Activated naive CD4-positive, alpha-beta T cell treated with Interleukin-2 at 50 U/mL for 16 hours (primary cell): ENCODE data around the gene ATP13A1.

ENCODE experiments used
- DNase-seq: peaks from one replicate; pipeline ENCODE4 v3.0.0-alpha.2; 2020

ATP13A1 gene

DNA sequence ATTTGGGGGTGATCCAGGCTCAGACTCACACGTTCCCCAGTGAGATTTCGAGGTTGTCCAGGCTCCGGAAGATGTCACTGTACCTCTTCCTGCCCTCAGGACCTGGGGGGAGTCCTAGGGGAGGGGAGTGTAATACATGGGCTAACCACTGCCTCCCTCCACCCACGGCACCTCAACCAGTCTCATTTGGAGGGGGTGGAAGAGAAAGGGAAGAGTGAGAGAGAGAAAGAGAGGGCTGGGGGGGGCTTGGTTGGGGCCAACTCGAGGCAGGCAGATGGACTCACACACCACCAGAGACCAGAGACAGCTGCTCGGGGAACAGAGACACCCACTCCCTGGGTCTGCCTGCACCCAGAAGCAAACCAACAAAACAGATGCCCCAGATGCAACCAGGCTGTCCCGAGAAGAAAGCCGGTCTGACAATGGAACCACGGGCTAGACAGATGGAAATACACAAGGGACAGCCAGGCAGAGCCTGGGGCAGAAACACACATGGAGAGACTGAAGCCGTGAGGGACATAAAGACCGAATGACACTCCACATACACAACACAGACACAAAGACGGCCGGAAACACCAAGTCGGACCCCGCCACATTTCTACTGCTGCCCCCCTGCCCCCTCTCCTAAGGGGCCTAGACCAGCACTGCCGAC is 20.8 kb downstream of the ATP13A1 start:
- DNase-seq = peak; percentile 60

DNA sequence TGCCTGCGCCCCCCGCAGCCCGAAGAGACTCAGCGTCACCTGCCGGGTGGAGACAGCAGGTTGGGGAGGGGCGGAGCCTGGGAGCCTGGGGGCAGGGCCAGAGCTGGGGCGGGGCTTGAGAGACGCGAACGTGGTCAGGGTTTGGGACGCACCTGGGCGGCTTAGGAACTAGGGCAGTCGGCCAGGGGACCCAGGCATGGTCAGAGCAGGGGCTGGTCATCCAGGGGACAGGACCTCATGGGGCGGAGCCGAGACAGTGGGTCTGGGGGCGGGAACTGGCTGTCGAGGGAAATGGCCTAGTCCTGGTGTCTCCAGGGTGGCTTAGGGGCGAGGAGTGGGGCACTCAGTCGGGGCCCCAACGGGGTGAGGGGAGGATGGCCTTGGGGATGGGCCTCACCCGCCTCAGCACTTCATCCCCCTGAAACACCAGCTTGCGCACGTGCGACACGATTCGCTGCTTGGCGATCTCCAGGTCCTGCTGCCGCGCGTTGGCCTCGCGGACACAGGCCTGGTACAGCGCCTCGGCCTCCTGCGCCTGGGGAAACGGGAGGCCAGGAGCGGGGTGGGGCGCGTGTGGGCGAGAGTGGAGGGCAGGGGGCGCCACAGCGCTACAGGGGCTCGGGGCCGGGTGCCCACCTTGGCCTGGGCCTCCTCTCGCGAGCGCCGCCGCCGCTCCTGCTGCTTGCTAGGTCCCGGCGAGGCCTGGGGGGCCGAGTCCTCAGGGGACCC is 25.8 kb downstream of the ATP13A1 start:
- DNase-seq = no peak

DNA sequence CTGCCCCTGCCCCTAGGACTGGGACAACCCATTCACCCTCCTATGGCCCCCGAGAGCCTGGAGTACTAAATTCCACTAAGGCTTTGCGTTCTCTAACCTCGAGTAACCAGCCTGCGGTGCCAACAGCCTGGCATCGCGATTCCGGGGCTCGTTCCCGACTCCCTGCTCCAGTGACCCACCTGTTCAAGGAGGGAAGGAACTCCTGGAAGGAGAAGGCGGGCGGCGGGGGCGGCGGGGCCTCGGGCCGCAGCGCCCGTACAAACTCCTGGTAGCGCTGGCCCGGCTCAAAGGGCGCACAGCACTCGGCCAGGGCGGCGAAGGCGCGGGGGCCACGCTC is 26.3 kb downstream of the ATP13A1 start:
- no peak for DNase-seq

DNA sequence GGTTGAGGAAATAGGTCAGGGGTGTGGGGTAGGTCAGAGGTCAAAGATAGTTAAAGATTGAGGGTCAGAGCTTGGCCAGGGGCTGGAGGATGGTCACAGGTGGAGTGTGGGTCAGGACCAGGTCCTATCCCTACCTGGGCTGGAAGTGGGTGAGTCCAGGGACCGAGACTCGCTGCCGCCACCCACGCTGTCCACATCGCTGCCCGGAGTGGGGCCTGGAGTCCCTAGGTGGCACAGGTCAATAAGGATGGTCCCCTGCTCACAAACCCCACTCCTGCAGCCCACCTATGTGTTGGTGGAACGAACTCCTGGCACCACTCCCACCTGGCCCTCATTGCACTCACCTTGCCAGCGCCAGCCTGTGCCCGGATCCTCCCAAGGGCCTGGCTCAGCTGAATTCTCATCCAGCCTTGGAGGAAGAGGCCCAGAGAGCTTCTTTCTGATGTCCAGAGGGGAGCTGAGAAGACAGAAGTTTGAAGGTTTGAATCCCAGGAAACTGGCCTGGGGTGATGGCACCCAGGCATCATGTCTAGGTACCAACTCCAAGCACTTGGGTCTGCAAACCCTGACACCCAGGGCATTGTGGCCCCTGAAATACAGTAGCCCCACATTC is 26.8 kb downstream of the ATP13A1 start:
- DNase-seq = no peak

DNA sequence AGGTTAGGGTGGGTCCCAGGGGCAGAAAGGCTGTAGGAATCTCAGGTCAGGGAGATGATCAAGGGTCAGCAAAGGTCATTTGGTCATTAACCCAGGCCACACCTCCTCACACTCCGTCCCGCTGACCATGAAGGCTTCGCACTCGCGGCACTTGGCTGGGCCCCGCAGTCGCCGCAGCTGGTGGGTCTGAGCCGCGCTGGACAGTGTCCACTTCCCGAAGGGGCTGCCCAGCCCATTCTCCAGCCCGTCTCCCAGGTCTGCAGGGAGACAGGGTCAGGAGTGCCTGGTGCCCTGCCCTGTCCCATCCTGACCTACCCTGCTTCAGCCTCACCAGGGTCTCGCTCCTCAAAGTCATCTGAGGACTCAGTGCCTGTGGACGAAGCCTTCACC is 28.2 kb downstream of the ATP13A1 start:
- DNase-seq = no peak

DNA sequence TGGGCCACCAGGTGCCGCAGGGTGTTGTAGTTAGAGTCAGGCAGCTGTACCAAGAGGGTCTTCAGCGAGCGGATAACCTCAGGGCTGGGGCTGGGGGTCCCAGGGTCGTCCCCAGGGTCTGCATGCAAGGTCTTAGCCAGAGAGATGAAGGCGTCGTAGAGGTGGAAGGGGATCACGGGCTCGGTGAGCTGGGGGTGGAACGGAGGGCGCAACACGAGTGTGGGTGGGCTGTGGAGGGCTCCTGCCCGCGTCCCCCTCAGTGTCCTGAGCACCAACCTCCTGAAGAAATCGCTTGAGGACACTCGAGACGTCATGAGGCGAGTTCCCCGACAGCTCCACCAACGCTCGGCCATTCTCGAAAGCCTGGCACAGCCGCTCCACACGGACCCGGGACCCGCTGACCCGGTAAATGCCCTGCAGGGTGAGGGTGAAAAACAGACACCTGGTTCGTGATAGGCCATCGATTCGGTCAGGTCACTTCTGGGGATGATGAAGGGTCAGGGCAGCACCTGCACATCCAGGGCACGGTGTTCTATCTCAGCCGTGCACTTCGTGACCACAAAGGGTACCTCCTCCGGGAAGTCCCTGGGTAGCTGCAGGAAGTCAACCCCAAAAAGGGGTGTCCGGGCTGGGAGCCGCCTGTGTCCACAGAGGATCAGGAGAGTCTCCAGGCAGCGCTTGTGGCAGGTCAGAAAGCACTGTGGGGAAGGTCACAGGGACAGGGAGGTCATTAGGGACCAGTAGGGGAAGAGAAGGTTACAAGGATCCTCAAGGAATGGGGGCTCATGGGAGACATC is 28.8 kb downstream of the ATP13A1 start:
- no peak for DNase-seq

DNA sequence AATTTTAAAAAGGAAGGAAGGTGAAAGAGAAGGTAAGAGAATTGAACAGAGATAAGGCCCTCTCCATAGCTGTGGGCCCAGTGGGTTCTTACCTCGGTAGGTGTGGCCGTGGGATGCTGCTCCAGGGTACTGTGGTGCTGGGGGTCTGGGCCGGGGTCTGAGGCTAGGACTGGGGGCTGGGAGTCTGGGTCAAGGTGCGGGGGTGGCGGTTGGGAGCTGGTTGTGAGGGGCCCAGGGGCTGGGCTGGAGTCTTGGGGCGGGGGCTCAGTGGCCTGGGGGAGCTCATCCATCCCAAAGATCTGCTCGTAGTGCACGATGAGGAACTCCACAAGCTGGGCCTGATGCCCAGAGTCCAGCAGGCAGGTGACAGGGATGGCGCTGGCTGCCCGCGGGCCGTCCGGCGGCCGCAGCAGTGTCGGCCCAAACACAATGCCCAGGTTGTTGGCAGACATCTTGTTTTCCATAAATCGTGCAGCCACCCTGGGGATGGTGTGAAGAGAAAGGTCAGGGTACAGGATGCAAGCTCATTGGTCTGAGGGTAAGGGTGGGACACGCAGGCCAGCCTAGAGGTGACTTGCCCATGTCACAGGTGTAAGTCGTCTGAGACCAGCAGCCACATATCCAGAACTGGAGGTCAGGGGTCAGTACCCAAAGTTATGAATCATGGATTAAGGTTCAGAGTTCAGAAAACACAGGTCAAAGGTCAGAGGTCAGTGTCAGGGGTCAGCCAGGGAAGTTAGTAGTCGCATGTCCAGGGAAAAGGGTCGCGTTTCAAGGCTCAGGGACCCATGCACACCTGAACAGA is 29.6 kb downstream of the ATP13A1 start:
- DNase-seq = no peak

DNA sequence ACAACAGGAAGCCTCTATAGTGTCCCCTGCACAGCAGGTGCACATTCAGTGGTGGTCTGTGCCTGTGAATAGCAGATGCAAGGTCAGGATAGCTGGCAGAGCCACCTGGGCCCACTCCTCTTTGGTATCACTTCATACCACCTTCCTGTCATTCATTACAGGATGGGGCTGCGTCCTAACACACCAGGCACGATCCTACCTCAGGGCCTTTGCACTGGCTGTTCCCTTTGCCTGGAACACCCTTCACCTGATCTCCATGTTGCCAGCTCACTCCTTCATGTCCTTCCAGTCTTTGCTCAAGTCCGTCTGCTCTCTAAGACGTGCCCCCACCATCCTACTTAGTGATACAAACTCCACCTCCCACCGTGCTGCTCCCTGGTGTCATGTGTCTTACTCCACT is 30.8 kb downstream of the ATP13A1 start:
- DNase-seq = no peak

DNA sequence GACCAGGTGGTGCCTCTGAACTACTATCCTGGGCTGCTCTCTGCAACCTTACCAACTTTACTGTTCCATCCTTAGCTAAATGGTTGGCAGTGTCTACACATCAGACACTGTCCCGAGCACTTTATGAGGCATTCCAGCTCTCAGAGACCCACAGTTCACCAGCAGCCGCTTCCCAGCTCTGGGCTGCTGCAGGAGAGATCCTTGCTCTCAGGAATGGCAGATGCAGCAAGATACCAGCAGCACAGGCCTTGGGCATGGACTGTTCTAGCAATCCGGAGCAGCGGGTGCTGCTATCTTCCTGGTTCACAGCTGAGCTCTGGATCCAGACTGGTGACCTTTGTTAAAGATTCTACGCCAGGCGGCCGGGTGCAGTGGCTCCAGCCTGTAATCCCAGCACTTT is 32.1 kb downstream of the ATP13A1 start:
- DNase-seq = no peak

DNA sequence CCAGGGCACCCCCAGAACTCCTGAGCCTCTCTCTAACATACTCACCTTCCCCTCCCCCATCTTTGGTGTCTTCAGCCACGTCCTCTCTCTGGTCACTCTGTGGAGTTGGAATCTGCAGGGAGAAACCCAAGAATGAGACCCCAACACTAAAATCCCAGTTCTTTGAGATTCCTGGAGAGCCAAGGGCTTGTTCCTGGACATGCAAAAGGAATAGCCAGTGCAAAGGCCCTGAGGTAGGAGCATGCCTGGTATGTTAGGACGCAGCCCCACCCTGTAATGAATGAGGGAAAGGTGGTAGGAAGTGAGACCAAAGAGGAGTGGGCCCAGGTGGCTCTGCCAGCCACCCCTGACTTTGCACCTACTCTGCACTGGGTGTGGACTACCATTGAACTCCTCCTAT is 33.0 kb downstream of the ATP13A1 start:
- no peak for DNase-seq

DNA sequence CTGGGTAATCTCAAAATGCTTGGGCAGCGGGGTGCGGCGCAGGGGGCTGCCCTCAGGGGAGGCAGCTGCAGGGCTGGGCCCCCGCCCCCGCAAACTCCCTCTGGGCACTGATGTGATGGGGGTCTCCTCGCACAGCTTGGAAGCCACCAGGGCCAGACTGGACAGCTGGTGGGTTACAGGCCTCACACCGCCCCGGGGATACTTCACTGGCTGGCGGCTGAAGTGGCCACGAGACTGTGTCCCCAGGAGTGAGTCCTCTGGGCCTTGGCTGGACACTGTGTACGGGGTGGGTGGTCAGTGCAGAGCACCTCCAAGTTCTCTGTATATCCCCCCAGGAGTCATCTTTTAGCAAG is 33.4 kb downstream of the ATP13A1 start:
- DNase-seq = no peak

DNA sequence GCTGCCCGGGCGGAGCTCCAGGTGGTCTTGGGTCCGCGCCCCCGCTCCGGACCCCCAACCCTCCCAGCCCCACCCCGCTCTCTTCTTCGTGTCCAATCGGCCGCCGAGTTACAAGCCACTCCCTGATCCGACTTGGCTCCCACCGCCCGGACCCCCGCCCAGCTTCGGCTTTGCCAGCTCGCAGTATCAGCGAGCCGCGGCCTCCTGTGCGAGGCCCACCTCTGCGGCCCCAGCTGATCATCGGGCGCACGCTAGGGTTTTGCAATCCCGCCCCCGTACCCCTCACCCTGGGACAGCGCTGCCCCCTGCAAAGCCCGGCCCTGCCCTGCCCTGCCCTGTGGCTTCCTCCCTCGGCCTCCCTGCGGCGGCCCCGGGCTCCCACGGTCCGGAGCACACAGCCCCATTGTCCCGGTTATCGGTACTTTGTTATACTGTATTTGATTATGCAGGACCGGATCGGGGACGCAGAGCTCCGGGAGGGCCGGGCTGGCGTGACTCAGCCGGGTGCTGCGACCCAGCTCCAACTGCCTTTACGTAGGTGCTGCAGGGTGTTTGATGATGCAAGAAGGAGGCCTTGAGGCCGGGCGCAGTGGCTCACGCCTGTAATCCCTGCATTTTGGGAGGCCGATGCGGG is 34.9 kb downstream of the ATP13A1 start:
- peak; percentile 53 for DNase-seq

DNA sequence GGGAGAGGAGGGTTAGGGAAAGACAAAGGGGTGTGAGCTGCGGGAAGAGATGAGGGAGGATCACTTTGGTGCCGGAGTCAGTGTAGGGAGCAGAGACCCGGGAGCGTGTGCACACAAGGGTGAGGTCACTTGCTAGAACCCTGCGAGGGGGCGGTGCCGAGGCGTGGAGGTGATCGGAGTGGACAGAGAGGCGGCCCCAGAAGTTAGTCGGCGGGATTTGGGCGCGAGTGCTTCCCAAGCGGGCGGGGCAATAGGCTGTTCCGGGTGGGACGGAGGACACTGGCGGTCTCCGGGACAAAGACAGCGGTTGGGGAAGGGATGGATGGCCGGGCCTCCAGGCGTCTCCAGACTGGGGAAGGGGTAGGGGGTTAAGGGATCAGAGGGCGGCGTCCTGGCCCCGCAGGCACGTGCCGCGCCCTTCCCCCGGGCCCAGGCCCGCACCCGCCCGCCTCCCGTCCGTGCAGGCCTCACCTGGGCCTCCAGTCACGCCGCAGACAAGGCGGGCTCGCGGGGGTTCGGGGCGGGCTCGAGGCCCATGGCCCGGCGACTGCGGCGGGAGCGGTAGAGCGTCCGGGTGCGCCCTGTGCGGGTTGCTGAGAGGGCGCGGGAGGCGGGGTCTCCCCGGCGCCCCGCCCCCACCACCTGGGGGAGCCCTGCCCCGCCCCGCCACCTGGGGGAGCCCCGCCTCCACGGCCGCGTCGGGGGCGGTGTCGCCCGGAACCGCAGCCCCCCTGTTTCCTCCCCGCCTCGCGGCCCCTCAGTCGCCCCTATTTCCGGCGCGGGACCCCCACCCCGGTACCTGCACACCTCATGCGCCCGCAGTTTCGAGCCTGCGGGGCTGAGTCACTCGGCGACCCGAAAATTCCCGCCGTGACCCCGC is 35.6 kb downstream of the ATP13A1 start, which contains the start of gene LPAR2:
TSS of gene LPAR2 (minus strand) at position 600 of the 880 bp plus-strand sequence. CDS start 945 bp downstream, outside the sequence.
- peak; percentile 72 for DNase-seq

DNA sequence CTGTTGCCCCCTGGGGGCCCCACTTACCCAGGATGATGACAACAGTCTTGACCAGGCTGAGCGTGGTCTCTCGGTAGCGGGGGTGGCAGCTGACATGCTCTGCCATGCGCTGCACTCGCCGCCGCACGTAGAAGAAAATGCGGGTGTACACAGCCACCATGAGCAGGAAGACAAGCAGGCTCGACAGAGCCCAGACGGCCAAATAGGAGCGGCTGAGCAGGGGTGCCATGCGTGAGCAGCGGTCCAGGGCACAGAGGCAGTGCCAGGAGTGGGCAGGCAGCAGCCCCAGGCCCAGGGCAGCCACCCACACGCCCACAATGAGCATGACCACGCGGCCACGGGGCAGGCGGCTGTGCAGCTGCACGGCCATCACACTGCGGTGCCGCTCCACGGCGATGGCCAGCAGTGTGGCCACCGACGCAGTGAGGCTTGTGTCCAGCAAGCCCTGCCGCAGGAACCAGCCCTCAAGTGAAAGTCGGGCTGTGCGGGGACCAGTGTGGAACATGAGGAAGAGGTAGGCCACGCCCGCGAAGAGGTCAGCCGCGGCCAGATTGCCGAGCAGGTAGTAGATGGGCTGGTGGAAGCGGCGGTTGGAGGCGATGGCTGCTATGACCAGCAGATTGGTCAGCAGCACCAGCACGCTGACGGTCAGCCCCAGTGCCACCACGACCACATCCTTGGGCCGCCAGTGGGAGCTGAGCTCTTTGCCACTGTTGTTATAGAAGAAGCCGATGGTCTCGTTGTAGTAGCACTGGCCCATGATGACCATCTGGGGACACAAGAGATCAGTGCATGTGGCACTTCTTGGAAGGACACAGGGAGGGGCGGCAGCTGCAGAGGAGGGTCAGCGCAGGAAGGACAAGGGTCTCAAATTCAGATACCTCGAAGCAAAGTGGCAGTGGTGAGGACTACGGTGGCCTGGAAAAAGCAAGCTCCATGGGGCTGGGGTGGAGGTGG is 36.7 kb downstream of the ATP13A1 start:
- DNase-seq = no peak

DNA sequence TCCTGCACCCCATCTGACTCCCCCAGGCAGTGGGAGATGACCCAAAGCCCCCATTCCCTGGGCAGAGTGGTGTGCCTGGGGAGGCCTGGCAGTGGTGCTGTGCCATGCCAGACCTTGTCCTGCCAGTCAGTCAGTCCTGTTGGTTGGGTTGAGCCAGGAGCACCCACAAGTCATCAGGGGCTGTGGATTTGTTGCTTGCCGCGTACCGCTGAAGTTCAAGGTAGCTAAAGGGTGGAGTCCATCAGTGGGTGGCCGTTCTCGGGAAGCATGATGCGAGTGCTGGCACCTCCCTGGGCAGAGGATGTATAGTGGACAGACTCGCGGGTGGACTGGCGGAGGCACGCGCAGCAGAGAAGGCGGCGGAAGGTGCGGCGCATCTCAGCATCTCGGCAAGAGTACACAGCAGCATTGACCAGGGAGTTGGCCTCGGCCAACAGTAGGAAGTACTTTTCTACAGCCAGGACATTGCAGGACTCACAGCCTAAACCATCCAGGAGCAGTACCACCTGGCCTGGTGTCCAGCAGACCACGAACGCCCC is 39.4 kb downstream of the ATP13A1 start:
- no peak for DNase-seq

DNA sequence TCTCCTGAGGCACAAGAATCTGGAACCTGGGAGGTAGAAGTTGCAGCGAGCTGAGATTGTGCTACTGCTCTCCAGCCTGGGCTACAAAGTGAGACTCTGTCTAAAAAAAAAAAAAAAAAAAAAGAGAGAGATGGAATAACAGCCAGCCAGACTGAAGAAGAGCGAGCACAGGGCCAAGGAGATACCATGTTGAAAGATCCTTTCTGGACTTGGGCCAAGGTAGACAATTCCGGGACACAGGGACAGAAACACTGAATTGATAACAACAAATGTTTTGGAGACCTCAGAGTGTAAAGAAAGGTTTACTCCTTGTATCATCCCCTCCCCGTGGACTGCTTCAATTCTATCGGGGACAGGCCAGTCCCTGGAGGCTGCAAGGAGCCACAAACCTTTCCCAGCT is 40.1 kb downstream of the ATP13A1 start:
- DNase-seq = no peak

DNA sequence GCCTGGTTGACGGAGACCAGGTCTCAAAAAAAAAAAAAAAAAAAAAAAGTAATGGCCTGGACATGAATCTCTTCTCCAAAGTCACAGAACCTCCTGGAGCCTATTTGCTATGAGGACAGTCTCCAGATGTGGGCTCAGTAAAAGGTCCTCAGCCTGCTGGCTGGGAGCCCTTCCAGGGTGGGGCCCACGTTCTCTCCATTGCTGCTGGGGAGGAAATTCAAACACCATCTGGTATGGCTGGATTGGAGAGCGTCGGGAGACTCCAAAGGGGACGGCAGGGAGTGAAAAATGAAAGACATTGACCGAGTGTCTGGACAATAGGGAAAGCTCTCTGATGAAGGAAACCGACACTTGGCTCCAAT is 43.6 kb downstream of the ATP13A1 start:
- no peak for DNase-seq

DNA sequence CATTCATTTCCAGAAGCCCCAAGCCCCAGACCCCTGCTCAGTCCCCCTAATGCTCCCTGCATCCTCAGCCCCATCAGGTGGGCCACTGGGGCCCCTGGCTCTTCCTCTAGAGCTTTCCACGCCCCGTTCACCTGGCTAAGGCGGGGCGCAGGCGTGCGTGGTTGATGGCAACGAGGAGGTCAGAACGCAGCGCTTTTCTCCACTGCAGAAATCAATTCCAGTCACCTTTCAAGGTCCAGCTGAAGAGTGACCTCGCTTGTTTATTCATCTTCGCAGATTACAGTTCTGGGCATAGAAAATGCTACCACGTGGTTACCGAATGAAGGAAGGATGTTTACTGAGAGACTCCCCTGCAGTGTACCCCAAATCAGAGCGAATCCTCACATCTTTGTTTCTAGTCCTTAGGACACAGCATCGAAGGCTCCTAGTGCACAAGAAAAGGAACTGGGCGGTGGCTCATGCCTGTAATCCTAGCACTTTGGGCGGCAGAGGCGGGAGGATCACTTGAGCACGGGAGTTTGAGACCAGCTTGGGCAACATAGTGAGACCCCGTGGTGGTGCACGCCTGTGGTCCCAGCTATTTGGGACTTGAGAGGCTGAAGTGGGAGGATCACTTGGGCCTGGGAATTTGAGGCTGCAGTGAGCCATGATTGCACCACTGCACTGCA is 44.2 kb downstream of the ATP13A1 start:
- no peak for DNase-seq
